ENCODE data around the gene TMEM175.

DNA sequence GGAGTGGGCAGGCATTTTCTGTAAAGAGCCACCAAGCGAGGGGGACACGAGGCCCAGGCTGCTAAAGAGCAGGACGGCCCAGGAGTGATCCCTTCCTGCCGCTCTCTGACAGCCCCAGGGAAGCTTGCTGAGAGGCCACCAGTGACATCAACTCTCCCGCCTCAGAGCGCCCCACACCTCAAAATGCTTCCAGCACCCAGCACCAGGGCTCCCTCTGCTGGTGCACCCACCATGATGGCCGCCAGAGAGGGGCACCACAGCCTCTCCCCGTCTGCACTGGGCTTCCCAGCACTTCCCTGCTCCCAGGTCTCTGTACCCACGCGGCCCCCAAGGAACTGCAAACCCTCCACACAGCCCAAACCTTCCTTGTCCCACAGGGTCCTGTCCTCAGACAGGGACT lies 40.5 kb upstream of the TMEM175 start:
- TF ChIP-seq, protein P1, sequence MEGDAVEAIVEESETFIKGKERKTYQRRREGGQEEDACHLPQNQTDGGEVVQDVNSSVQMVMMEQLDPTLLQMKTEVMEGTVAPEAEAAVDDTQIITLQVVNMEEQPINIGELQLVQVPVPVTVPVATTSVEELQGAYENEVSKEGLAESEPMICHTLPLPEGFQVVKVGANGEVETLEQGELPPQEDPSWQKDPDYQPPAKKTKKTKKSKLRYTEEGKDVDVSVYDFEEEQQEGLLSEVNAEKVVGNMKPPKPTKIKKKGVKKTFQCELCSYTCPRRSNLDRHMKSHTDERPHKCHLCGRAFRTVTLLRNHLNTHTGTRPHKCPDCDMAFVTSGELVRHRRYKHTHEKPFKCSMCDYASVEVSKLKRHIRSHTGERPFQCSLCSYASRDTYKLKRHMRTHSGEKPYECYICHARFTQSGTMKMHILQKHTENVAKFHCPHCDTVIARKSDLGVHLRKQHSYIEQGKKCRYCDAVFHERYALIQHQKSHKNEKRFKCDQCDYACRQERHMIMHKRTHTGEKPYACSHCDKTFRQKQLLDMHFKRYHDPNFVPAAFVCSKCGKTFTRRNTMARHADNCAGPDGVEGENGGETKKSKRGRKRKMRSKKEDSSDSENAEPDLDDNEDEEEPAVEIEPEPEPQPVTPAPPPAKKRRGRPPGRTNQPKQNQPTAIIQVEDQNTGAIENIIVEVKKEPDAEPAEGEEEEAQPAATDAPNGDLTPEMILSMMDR (IDR thresholded peaks at IDR 0.05): no peak
- TF ChIP-seq POLR2AphosphoS5 (IDR thresholded peaks at IDR 0.05) (no peak), EP300 (IDR thresholded peaks at IDR 0.05) (no peak)
